Measurements from ENCODE around the gene KIF13A.
"Not testable (repeated sequence)": the region's sequence is repeated elsewhere in the genome, so short reads cannot be mapped to it uniquely, and the experiment has no call there.

The KIF13A gene

DNA sequence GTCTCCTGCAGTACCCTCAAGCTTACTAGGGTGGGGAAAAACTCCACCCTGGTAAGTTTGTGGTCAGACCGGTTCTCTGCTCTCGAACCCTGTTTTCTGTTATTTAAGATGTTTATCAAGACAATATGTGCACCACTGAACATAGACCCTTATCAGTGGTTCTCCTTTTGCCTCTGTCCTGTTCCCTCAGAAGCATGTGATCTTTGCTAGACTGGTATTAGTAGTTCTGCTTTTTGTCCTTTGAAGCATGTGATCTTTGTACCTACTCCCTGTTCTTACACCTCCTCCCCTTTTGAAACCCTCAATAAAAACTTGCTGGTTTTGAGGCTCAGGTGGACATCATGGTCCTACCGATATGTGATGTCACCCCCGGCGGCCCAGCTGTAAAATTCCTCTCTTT, 180.0 kb downstream of the KIF13A start:
- not testable (repeated sequence) for H3K27me3 ChIP-seq (ENCODE audit: insufficient read depth, low read length); H3K4me1 ChIP-seq (ENCODE audit: insufficient read depth, low read length); H3K9me3 ChIP-seq (ENCODE audit: insufficient read depth, low read depth, low read length); H3K27ac ChIP-seq (ENCODE audit: low read depth, low read length); H3K9ac ChIP-seq (ENCODE audit: low read depth, low read length); H3K4me3 ChIP-seq (ENCODE audit: low read length)
- H3K36me3 ChIP-seq (ENCODE audit: insufficient read depth, low read length) = peaks cover 40% of the 10 kb centered on the region
- 86% methylated on average over 2 of the region's 5 CpGs for WGBS

DNA sequence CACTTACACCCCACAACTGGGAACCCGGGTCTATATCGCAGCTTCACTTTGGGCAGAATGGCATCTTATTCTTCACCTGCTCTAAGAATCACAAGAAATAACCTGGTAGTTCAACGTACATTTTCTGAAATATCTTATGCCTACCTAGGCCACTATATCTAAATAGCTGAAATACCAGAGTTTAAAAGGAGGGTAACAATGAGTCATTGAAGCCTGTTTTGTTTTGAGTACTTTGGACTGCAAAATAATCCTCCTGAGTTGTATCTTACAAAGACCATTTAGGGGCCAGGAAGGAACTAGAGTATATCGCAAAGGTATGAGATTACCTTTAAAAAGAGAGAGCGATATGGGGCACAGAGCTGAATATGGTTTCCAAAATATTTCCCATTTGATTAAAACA, 184.0 kb downstream of the KIF13A start:
- Histone ChIP-seq H3K9ac (ENCODE audit: low read depth, low read length) (no peak overlapping the region), H3K36me3 (ENCODE audit: insufficient read depth, low read length) (peaks cover 67% of the 10 kb centered on the region), H3K27me3 (ENCODE audit: insufficient read depth, low read length) (no peaks in the 10 kb centered on the region), H3K9me3 (ENCODE audit: insufficient read depth, low read depth, low read length) (no peaks in the 10 kb centered on the region), H3K4me1 (ENCODE audit: insufficient read depth, low read length) (no peaks in the 10 kb centered on the region), H3K27ac (ENCODE audit: low read depth, low read length) (no peak overlapping the region), H3K4me3 (ENCODE audit: low read length) (no peak overlapping the region)
- 96% methylated on average over 4 of the region's 5 CpGs for WGBS

DNA sequence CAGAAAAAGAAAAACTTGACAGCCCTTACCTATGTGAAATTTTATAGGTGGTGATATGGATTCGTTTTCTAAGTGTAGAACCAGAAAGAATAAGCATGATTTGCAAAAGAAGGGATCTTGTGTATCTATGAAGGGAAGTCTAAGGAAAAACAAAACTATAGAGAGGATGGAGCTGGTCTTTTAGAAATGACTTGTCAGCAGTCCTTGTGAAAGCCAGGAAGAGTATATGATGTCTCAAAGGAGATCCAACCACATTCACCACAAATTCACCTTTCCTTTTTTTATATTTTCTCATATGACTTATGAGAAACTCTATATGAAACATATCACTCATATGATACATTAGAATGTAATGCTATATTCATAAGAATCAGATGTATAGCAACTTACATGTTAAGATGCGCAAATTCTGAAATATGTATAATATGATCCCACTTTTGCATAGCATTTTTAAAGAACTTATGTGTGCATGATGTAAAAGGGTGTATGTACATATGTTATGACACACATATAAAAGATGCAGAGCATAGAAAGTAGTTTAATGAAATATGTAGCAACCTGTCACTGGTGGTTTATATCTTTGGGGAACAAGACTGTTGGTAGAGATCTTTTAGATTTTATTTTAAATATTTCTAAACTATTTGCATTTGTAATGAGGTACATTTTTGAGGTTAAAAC, 188.8 kb downstream of the KIF13A start:
- Histone ChIP-seq H3K4me1 (ENCODE audit: insufficient read depth, low read length) (no peaks in the 10 kb centered on the region), H3K9me3 (ENCODE audit: insufficient read depth, low read depth, low read length) (no peaks in the 10 kb centered on the region), H3K27me3 (ENCODE audit: insufficient read depth, low read length) (no peaks in the 10 kb centered on the region), H3K27ac (ENCODE audit: low read depth, low read length) (no peak overlapping the region), H3K4me3 (ENCODE audit: low read length) (no peak overlapping the region), H3K36me3 (ENCODE audit: insufficient read depth, low read length) (peaks cover 84% of the 10 kb centered on the region), H3K9ac (ENCODE audit: low read depth, low read length) (no peak overlapping the region)
- WGBS = 85% methylated on average over 1 of the region's 2 CpGs

DNA sequence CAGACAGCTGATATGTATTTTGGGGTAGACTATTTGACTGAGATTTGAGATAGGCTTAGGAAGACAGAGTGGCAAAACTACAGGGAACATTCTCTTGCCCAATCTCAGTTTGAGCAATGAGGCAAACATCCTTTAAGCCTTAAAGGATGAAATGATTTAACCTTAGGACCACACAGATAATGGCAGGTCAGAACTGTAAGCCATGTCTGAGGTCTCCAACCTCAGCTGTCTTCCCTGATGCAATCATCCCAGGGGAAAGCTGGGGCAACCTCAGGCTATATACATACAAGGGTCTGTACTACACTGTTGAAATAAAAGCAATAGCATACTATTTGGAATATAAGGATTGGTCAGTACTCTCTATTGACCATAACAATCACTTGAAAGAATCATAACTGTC, 196.9 kb downstream of the KIF13A start:
- Histone ChIP-seq H3K27ac (ENCODE audit: low read depth, low read length) (no peak overlapping the region), H3K27me3 (ENCODE audit: insufficient read depth, low read length) (no peaks in the 10 kb centered on the region), H3K4me3 (ENCODE audit: low read length) (no peak overlapping the region), H3K4me1 (ENCODE audit: insufficient read depth, low read length) (no peaks in the 10 kb centered on the region), H3K9me3 (ENCODE audit: insufficient read depth, low read depth, low read length) (no peaks in the 10 kb centered on the region), H3K36me3 (ENCODE audit: insufficient read depth, low read length) (peaks cover 59% of the 10 kb centered on the region), H3K9ac (ENCODE audit: low read depth, low read length) (no peak overlapping the region)

DNA sequence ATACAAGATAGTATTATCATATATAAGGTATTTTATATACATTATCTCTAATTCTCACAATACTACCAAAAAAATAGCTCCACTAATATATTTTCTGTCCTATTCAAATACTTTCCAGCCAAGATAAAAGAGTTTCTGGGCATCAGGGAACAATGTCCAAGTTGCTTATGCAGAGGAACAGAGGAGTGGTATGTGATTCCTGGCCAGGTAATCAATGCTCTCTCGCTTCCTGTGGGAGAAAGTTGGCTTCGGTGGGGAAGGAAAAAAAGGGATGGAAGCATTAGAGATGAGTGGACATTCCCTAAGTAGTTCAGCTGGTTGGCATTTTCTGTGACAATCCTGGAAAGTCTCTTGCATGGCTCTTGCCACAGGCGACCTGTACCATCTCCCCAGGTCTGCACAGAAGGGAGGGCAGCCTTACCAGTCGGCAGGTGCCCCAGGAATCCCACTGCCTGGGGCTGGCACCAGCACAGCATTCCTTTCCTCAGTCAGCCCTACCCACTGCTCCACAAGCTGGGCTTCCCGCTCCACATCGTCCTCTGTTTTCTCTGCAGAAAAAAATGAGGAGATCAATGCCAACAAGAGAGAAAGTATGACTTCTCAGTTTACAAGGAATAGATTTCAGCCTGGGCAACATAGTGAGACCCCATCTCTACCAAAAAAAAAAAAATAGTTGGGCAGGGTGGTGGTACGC, 202.2 kb downstream of the KIF13A start:
- Histone ChIP-seq H3K27me3 (ENCODE audit: insufficient read depth, low read length) (no peaks in the 10 kb centered on the region), H3K4me3 (ENCODE audit: low read length) (no peak overlapping the region), H3K9me3 (ENCODE audit: insufficient read depth, low read depth, low read length) (no peaks in the 10 kb centered on the region), H3K36me3 (ENCODE audit: insufficient read depth, low read length) (peaks cover 64% of the 10 kb centered on the region), H3K4me1 (ENCODE audit: insufficient read depth, low read length) (peaks cover 11% of the 10 kb centered on the region), H3K9ac (ENCODE audit: low read depth, low read length) (no peak overlapping the region), H3K27ac (ENCODE audit: low read depth, low read length) (no peak overlapping the region)
- 95% methylated on average over 7 of the region's 7 CpGs for WGBS

DNA sequence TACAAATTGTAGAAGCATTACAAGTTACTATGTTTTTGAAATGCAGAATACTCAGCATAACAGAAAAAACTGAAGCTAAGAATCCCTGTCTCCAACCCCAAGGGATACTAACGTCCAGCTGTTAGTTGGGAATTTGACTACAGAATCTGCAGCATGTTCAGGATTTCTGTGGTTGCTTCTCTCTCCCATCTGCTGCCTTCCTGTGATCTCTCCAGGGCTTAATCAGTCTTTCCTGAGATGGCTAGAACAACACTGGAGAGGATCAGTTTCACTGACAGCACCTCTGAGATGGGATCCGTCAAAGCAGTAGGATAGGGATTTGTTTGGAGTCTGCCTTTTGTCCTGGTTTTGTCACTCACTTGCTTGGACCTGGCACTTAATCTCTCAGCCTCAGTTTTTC, 207.4 kb downstream of the KIF13A start:
- peaks cover 71% of the 10 kb centered on the region for H3K36me3 ChIP-seq (ENCODE audit: insufficient read depth, low read length)
- no peaks in the 10 kb centered on the region for H3K9me3 ChIP-seq (ENCODE audit: insufficient read depth, low read depth, low read length)
- H3K27ac ChIP-seq (ENCODE audit: low read depth, low read length) = no peak overlapping the region
- peaks cover 11% of the 10 kb centered on the region for H3K4me1 ChIP-seq (ENCODE audit: insufficient read depth, low read length)
- no peak overlapping the region for H3K9ac ChIP-seq (ENCODE audit: low read depth, low read length)
- H3K27me3 ChIP-seq (ENCODE audit: insufficient read depth, low read length) = no peaks in the 10 kb centered on the region
- no peak overlapping the region for H3K4me3 ChIP-seq (ENCODE audit: low read length)
- WGBS = 90% methylated on average over 2 of the region's 2 CpGs

DNA sequence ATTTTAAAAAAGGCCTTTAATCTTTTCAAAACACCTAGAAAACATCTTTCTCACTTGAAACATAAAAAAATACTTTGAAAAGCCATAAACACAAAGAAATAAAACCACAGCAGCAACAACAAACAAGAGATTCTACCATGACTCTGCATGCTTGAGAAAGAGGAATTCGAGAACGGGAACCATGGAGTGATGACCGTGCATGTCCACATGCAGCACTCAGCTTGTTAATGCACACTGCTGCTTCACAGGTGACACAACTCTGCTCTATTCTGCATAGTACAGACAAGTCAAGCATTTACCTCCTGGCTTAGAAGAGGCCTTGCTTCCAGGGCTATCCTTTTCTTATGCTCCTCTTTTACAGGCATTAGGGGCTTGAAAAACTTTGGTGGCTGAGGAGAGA, 215.8 kb downstream of the KIF13A start:
- Histone ChIP-seq H3K27me3 (ENCODE audit: insufficient read depth, low read length) (no peaks in the 10 kb centered on the region), H3K27ac (ENCODE audit: low read depth, low read length) (no peak overlapping the region), H3K9ac (ENCODE audit: low read depth, low read length) (no peak overlapping the region), H3K4me3 (ENCODE audit: low read length) (no peak overlapping the region), H3K9me3 (ENCODE audit: insufficient read depth, low read depth, low read length) (no peaks in the 10 kb centered on the region), H3K36me3 (ENCODE audit: insufficient read depth, low read length) (peaks cover 84% of the 10 kb centered on the region), H3K4me1 (ENCODE audit: insufficient read depth, low read length) (no peaks in the 10 kb centered on the region)
- WGBS = 94% methylated on average over 3 of the region's 3 CpGs

DNA sequence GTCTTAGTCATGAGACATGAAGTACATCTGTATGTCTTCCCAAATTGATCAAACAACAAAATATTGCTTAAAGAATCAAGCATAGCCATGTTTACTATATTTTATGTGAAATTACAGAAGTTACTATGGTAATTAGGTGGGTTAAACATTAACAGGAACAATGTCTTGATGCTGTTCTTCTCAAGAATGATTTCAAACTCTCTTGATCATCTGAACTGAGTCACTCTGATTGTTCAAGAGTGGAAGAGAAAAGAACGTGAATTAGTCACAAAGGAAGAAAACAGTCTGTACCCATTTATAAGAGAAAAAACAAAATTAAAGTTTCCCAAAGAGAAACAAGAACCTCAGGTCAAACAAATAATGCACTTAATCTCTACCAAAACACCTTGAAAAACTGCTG, 218.6 kb downstream of the KIF13A start:
- Histone ChIP-seq H3K4me3 (ENCODE audit: low read length) (no peak overlapping the region), H3K9ac (ENCODE audit: low read depth, low read length) (no peak overlapping the region), H3K27me3 (ENCODE audit: insufficient read depth, low read length) (no peaks in the 10 kb centered on the region), H3K9me3 (ENCODE audit: insufficient read depth, low read depth, low read length) (no peaks in the 10 kb centered on the region), H3K4me1 (ENCODE audit: insufficient read depth, low read length) (no peaks in the 10 kb centered on the region), H3K27ac (ENCODE audit: low read depth, low read length) (no peak overlapping the region), H3K36me3 (ENCODE audit: insufficient read depth, low read length) (peaks cover 76% of the 10 kb centered on the region)
- 83% methylated on average over 1 of the region's 1 CpG for WGBS

DNA sequence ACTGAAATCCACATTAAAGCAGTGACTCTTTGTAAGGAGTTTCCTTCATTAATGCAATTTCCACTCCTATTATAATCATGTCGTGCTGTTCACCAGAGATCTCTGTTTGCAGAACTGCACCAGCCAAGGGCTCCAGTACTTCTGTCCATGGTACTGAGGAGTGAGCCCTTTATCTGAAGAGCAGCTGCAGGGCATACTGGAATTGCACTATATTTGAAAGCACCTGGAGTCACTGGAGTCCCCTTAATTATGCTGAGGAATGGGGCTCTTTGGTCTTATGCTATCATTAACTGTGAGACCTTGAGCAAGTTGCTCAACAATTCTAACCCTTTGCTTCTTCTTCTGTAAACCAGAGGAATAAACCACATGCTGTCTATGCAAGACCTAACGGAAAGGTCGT, 219.0 kb downstream of the KIF13A start:
- Histone ChIP-seq H3K9ac (ENCODE audit: low read depth, low read length) (no peak overlapping the region), H3K4me3 (ENCODE audit: low read length) (no peak overlapping the region), H3K9me3 (ENCODE audit: insufficient read depth, low read depth, low read length) (no peaks in the 10 kb centered on the region), H3K27ac (ENCODE audit: low read depth, low read length) (no peak overlapping the region), H3K27me3 (ENCODE audit: insufficient read depth, low read length) (no peaks in the 10 kb centered on the region), H3K4me1 (ENCODE audit: insufficient read depth, low read length) (no peaks in the 10 kb centered on the region), H3K36me3 (ENCODE audit: insufficient read depth, low read length) (peaks cover 76% of the 10 kb centered on the region)
- WGBS = 92% methylated on average over 3 of the region's 3 CpGs

DNA sequence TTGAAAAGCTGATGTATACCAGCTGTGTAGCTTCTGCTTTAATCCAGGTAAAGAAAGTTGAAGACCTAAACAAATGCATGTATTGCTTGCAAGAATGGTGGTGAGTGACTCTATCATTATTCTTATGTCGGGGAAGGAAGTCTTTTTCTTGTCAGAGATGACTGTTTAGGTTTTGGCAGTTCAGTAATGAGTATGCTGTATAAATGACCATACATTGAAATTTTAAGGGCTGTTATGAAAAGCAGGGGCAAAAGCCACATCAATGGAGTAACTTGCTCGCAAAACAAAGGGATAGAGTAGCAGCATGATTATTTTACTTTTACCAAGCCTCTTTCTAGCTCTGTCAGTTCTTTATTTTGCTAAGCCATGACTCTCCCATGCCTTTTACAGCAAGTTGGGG, 224.8 kb downstream of the KIF13A start:
- H3K9me3 ChIP-seq (ENCODE audit: insufficient read depth, low read depth, low read length) = no peaks in the 10 kb centered on the region
- peaks cover 35% of the 10 kb centered on the region for H3K36me3 ChIP-seq (ENCODE audit: insufficient read depth, low read length)
- no peaks in the 10 kb centered on the region for H3K4me1 ChIP-seq (ENCODE audit: insufficient read depth, low read length)
- H3K27me3 ChIP-seq (ENCODE audit: insufficient read depth, low read length) = no peaks in the 10 kb centered on the region
- H3K9ac ChIP-seq (ENCODE audit: low read depth, low read length) = no peak overlapping the region
- no peak overlapping the region for H3K27ac ChIP-seq (ENCODE audit: low read depth, low read length)
- H3K4me3 ChIP-seq (ENCODE audit: low read length) = no peak overlapping the region
- WGBS = 95% methylated on average over 2 of the region's 2 CpGs

DNA sequence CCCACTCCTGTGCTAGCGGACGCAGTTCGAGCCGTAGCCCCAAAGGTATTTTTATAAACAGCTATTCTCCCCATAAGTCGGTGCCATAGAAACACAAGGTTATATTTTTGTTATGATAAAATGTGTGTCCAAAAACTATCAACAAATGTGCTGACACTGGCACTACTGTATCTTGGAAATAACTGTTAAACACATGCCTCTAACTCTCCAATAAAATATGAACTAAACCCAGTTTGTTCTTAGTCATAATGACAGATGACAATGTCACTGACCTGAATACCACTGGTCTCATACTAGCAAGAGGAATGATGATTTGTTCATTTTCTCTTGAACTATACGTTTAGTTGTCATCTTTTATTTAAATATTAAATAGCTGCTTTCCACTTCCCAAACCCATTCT, 229.3 kb downstream of the KIF13A start:
- Histone ChIP-seq H3K27me3 (ENCODE audit: insufficient read depth, low read length) (no peaks in the 10 kb centered on the region), H3K27ac (ENCODE audit: low read depth, low read length) (no peak overlapping the region), H3K4me1 (ENCODE audit: insufficient read depth, low read length) (no peaks in the 10 kb centered on the region), H3K4me3 (ENCODE audit: low read length) (no peak overlapping the region), H3K9ac (ENCODE audit: low read depth, low read length) (no peak overlapping the region), H3K36me3 (ENCODE audit: insufficient read depth, low read length) (peaks cover 15% of the 10 kb centered on the region), H3K9me3 (ENCODE audit: insufficient read depth, low read depth, low read length) (no peaks in the 10 kb centered on the region)
- WGBS = 93% methylated on average over 4 of the region's 6 CpGs

All from HUES64 (cell line).